Adrenal gland (tissue), 5 donors: ENCODE results near the gene RABGAP1L.

Source experiments
- CTCF ChIP-seq, 6 experiments: fragments of 450-650 bp in 4 of 6; fragments of 200-600 bp in 2 of 6; sonication (generic) in 1 of 6; IDR thresholded peaks; 1 replicate in 5 of 6; 2 replicates in 1 of 6; pipeline versions ENCODE4 v1.5.1 to v1.8.0; 2016 to 2021; ENCODE audit warnings: antibody characterized with exemption in 6 of 6, mild to moderate bottlenecking in 2 of 6, moderate library complexity in 1 of 6
- POLR2A ChIP-seq, 2 donors: fragments of 450-650 bp; IDR thresholded peaks; one replicate each; pipeline ENCODE4 v1.6.1; 2017; ENCODE audit warnings: antibody characterized with exemption in 2 of 2, mild to moderate bottlenecking in 2 of 2, moderate library complexity in 1 of 2
- donor health status: DM: no; HTN: no; CAD: no.

- TF ChIP-seq POLR2A (IDR thresholded peaks at IDR 0.05) (no peak), CTCF (IDR thresholded peaks at IDR 0.05) (no peak)
Measured at GRCh38 chr1:174284052-174284451, 124.7 kb downstream of the RABGAP1L start.
